CD4-positive, alpha-beta T cell treated with Interleukin-15 for 1 hour (primary cell): ENCODE measurements around the gene PDIA6.

Experiments
- DNase-seq: peaks from one replicate; pipeline ENCODE4 v3.0.0-alpha.2; 2020

Gene PDIA6

GRCh38 chr2:10778724-10779115 lies 33.9 kb downstream of the PDIA6 start:
- DNase-seq, result no peak

GRCh38 chr2:10777842-10778723 lies 34.5 kb downstream of the PDIA6 start:
- no peak for DNase-seq

DNA sequence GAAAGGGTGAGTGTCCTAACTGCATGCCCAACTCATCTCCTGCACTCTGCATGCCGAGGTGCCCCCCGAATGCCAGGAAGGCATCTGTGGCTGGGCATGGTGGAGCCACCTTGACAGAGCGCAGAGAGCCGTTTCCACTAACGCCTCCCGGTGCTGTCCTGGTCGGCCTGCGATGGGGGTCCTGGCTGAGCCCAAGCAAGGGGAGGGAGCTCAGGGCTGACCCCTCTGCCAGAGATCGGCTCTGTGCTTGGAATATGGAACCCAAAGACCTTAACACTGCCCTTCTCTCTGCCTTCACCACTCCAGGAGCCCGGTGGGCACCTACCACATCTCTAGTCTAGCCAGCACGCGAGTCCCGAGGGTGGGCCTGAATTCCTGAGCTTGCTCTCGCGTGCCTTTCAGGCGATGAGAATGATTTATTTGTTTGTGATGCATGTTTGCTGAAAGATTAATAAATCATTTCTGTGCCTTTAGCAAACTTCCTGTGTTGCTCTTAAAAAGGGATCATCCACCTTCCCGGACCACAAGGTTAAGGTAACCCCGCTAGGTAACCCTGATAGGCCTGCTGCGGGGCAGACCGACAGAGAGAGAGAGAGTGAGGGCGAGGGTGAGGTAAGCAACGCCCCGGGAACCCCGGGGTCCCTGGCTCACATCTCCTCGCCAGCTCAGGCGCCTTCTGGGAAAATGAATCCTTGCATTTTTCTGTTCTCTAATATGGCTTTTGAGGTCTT lies 35.3 kb downstream of the PDIA6 start:
- DNase-seq, result no peak

DNA sequence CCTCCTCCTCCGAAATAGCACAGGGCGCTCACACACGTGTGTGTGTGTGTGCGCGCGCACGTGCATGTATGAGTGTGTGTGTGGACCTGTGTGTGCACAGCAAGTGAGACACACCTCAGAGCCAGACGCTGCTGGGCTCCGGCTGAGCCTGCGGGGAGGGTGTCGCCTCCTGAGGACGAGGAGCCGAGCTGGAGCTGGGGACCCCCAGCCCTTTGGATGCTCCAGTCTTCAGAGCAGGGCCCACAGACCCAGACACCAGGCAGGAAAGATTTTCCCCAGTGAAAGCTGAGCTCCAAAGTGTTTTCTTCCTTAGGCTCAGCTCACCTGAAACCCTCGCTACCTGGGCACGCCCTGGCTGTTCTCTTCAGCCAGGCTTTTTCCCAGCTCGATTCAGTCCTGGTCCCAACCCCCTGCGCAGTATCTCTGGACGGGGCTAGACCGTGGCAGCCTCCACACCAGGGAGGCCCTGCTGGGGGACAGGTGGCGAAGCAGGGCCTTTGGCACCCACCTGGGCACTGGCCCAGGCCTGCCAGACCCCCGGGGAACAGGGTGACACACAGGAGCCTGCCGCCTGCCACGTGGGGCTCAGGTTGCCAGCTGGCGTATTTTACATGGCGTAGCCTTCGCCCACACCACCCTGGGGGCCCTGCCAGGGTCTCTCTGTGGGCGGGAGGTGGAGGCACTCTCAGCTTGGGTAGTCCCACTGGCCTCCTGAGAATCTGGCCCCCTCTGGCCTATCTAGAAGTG lies 36.2 kb downstream of the PDIA6 start:
- no peak for DNase-seq

DNA sequence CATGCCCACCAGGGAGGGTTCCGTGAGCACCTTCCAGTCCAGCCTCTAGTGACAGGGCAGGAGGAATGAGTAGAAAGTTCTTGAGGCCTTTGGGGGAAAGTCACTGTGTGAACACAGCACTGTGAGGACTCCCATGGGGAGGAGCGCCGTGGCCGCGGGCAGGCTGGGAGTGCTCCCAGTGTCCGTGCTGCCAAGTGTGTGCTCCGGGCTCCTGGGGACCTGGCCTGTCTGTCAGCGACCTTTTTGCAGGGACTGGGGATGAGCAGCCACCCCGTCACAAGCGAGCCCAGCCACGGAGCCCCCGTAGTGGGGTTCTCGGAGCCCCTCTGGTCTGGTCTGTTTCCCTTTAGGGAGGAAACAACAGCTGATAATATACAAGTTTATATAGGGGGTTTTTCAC lies 36.8 kb downstream of the PDIA6 start:
- no peak for DNase-seq

- DNase-seq, result no peak
These were observed 37.4 kb downstream of the PDIA6 start for GRCh38 chr2:10775021-10775780.

- no peak for DNase-seq
These were observed 38.2 kb downstream of the PDIA6 start for GRCh38 chr2:10774394-10774793.

GRCh38 chr2:10773821-10774341 lies 38.7 kb downstream of the PDIA6 start:
- no peak for DNase-seq

DNA sequence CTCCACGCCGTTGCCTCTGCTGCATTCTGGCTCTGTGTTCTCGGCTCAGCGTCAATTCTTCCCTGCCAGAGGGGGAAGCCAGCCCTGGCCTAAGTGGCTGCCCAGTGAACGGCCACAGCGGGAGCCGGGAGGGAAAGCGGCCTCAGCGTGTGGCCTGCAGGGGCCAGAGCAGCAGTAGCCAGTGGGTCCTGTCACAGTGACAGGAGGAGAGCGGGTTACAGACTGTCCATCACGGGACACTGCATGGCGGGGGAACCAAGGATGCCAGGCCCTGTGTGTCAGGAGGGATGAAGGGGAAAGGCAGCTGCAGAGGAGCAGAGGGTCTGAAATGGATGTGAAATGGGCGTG lies 39.7 kb downstream of the PDIA6 start:
- no peak for DNase-seq

GRCh38 chr2:10772201-10772867 lies 40.3 kb downstream of the PDIA6 start:
- DNase-seq, result no peak

GRCh38 chr2:10771786-10772185 lies 40.8 kb downstream of the PDIA6 start:
- DNase-seq, result no peak

GRCh38 chr2:10770956-10771750 lies 41.4 kb downstream of the PDIA6 start:
- no peak for DNase-seq

DNA sequence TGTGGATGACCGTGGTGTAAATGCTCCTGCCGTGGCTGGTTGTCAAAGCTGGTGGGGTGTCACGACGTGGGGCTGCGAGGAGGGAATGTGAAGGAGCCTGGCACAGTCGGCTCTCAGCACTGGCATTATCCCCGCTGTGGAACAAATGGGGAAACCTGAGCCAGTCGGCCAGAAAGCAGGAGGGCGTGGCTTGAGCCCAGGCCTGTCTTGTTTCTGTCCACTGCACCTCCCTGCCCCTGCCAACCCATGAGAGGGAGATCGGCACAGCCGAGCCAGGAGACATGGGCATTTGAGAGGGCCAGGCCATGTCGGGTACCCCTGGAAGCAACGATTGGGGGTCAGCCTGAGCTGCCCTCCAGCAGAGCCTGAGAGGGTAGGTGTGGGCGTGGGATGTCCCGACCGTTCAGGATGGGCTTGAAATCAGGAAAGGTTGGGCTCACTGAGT lies 44.5 kb downstream of the PDIA6 start:
- no peak for DNase-seq

DNA sequence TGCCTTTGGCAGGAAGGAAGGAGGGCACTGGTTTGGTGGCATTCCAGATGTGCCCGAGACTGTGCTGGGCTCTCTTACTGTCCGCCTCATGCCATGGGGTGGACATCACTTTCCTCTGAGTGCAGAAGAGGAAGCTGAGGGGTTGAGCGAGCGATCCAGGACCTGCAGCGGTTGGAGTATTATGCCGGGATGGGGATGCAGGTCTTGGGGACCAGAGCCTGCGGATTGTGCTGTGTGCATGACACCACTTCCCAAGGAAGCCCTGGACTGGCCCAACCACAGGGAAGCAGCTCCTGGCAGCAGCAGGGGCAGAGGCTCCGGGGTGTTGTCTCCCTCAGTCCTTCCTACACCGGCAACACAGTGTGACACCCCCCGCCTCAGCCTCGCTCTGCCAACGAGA lies 46.7 kb downstream of the PDIA6 start:
- no peak for DNase-seq

- DNase-seq, result no peak
These were observed 47.1 kb downstream of the PDIA6 start for GRCh38 chr2:10765461-10765860.

DNA sequence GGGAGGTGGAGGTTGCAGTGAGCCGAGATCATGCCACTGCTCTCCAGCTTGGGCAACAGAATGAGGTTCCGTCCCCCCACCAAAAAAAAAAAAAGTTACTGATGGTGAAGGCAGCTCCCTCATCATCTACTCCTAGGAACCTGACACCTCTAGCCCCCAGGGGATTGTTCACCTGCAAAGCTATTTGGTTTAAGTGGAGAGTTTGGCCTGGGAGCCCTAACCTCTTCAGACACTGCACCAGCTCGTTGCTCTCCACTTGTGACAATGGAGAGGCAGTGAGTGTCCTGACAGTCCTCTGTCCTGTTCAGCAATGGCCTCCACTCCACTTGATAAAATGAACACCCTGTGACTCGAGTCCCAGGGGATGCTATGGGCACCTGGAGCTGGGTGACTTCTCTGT lies 47.7 kb downstream of the PDIA6 start:
- DNase-seq, result no peak

GRCh38 chr2:10764096-10764785 lies 48.3 kb downstream of the PDIA6 start:
- DNase-seq, result no peak

DNA sequence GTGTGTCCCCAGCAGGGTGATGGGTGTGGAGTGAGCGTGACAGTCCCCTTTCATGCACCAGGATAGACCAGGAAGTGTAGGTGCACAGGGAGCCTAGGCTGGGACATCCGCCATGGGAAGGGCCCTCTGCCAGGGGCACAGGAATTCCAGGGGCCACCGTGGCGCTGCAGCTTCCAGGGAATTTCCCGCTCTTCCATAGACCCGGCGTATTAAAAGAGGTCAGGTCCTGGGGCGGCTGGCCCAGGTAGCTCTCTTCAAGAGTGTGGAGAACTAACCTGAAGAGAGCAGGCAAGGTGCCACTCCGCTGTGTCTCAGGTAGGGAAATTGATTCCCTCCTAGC lies 49.2 kb downstream of the PDIA6 start:
- DNase-seq, result no peak

- DNase-seq, result no peak
These were observed 49.7 kb downstream of the PDIA6 start for GRCh38 chr2:10762651-10763460.

DNA sequence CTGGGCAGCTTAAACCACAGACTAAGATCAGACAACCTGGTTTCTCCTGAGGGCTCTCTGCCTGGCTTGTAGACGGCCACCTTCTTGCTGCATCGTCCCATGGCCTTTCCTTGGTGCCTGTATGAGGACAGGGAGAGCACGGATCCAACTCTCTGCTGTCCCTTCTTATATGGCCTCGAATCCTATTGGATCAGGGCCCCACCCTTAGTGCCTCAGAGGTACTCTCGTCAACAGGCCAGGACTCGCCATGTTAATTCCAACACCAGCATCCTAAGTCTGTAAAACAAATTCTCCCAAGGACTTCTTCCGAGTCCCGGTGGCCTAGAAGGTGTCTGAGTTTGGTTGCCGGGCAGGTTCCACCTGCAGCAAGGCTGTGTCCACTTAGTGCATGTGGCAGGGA lies 51.0 kb downstream of the PDIA6 start:
- DNase-seq, result no peak
